GM23338 (cell line): ENCODE data around the gene SORCS2. TPM values are rescaled to one million over a fixed set of nuclear protein-coding genes. Genes with fewer than 3 reads are reported as not detected.

ENCODE experiments used
- ATAC-seq: fragments of 200-7000 bp; cut with Tn5 transposase; 3 replicates; pipeline ENCODE4 v1.9.1; 2020
- DNase-seq: peaks from one replicate; pipeline ENCODE4 v3.0.0-alpha.2; 2015; ENCODE audit warnings: low spot score
- H2AFZ ChIP-seq: fragments of 200-600 bp; sonication (generic); 2 replicates; pipeline ENCODE4 v1.8.0; 2016; ENCODE audit warnings: antibody characterized with exemption, mild to moderate bottlenecking, moderate library complexity
- H3F3A ChIP-seq: fragments of 200-600 bp; sonication (generic); replicated peaks from 2 replicates; pipeline ENCODE4 v1.8.0; 2017; ENCODE audit warnings: antibody characterized with exemption, mixed run types, low read depth
- H3K27ac ChIP-seq: fragments of 200-600 bp; sonication (generic); 2 replicates; pipeline ENCODE4 v1.6.1; 2016; ENCODE audit warnings: low read depth
- H3K27me3 ChIP-seq: fragments of 200-600 bp; sonication (generic); 2 replicates; pipeline ENCODE4 v1.8.0; 2016; ENCODE audit warnings: mild to moderate bottlenecking, mixed run types, moderate library complexity; ENCODE audit not compliant: insufficient read depth
- H3K36me3 ChIP-seq: fragments of 200-600 bp; sonication (generic); 2 replicates; pipeline ENCODE4 v1.8.0; 2016; ENCODE audit warnings: mild to moderate bottlenecking; ENCODE audit not compliant: insufficient read depth
- H3K4me1 ChIP-seq: fragments of 200-600 bp; sonication (generic); 2 replicates; pipeline ENCODE4 v1.8.0; 2016; ENCODE audit warnings: mild to moderate bottlenecking, moderate library complexity; ENCODE audit not compliant: insufficient read depth
- H3K4me2 ChIP-seq: fragments of 200-600 bp; sonication (generic); 2 replicates; pipeline ENCODE4 v1.7.1; 2017; ENCODE audit warnings: mixed run types
- H3K4me3 ChIP-seq: fragments of 200-600 bp; sonication (generic); 2 replicates; pipeline ENCODE4 v1.6.1; 2016; ENCODE audit warnings: mixed run types
- H3K79me2 ChIP-seq: fragments of 200-600 bp; sonication (generic); replicated peaks from 2 replicates; pipeline ENCODE4 v1.8.0; 2017; ENCODE audit warnings: mild to moderate bottlenecking; ENCODE audit not compliant: insufficient read depth
- H3K9me2 ChIP-seq: fragments of 200-600 bp; sonication (generic); 2 replicates; pipeline ENCODE4 v1.8.0; 2017; ENCODE audit not compliant: insufficient read depth
- H4K20me1 ChIP-seq: fragments of 200-600 bp; sonication (generic); replicated peaks from 2 replicates; pipeline ENCODE4 v1.8.0; 2017; ENCODE audit warnings: mild to moderate bottlenecking; ENCODE audit not compliant: insufficient read depth
- H3K27ac Mint-ChIP-seq: 2 replicates; pipeline ENCODE4 v1.8.0; 2020; ENCODE audit warnings: inconsistent platforms, mild to moderate bottlenecking, moderate library complexity, mixed read lengths
- H3K27me3 Mint-ChIP-seq: 3 replicates; pipeline ENCODE4 v1.8.0; 2022; ENCODE audit warnings: low read depth, mild to moderate bottlenecking, moderate library complexity, mixed read lengths, inconsistent platforms; ENCODE audit not compliant: insufficient read depth, poor library complexity
- H3K36me3 Mint-ChIP-seq: 3 replicates; pipeline ENCODE4 v1.8.0; 2021; ENCODE audit warnings: low read depth, mild to moderate bottlenecking, inconsistent platforms, moderate library complexity, mixed read lengths
- H3K4me1 Mint-ChIP-seq: 3 replicates; pipeline ENCODE4 v1.8.0; 2020; ENCODE audit warnings: mild to moderate bottlenecking, inconsistent platforms, mixed read lengths
- H3K4me3 Mint-ChIP-seq: 3 replicates; pipeline ENCODE4 v1.8.0; 2021; ENCODE audit warnings: moderate library complexity, mild to moderate bottlenecking, inconsistent platforms, mixed read lengths
- H3K9me3 Mint-ChIP-seq: 3 replicates; pipeline ENCODE4 v1.8.0; 2020; ENCODE audit warnings: moderate library complexity, mild to moderate bottlenecking, inconsistent platforms, mixed read lengths
- EZH2 ChIP-seq: fragments of 200-600 bp; sonication (generic); IDR thresholded peaks from one replicate; pipeline ENCODE4 v1.8.0; 2017; ENCODE audit warnings: antibody characterized with exemption, mild to moderate bottlenecking, low read depth; ENCODE audit not compliant: unreplicated experiment
- REST ChIP-seq: IDR thresholded peaks from one replicate; pipeline ENCODE4 v1.6.1; 2018; ENCODE audit warnings: antibody characterized with exemption; ENCODE audit not compliant: unreplicated experiment
- ZNF114 ChIP-seq: fragments of 250-450 bp; sonication (Bioruptor Pico); IDR thresholded peaks from 2 replicates; pipeline ENCODE4 v1.5.0; 2020; ENCODE audit warnings: mild to moderate bottlenecking, moderate library complexity
- ZNF331 ChIP-seq: fragments of 250-450 bp; sonication (Bioruptor Pico); IDR thresholded peaks from 2 replicates; pipeline ENCODE4 v1.5.0; 2020; ENCODE audit warnings: low read depth, mild to moderate bottlenecking, moderate library complexity
- ZNF462 ChIP-seq: fragments of 250-450 bp; sonication (Bioruptor Pico); IDR thresholded peaks from 2 replicates; pipeline ENCODE4 v1.5.0; 2020; ENCODE audit warnings: mild to moderate bottlenecking, moderate library complexity
- microRNA-seq: library from miRNA; unstranded; fragments of <30 nt; microRNA quantifications from one replicate; pipeline ENCODE4, GENCODE V29; 2017
- polyA plus RNA-seq: library from polyadenylated mRNA; unstranded; fragments of >200 nt; fragmentation: Nextera tagmentation; extraction: Ambion mirVana; gene quantifications from 2 replicates; pipeline ENCODE4 v1.2.1, GENCODE V29; 2016
- small RNA-seq: library from RNA; depleted of rRNA; stranded (forward); fragments of <200 nt; gene quantifications from one replicate; pipeline ENCODE3, GENCODE V24; 2014; ENCODE audit warnings: low replicate concordance
- total RNA-seq: library from RNA; depleted of rRNA; stranded (reverse); fragments of >200 nt; shearing (Covaris generic); gene quantifications from 2 replicates; pipeline ENCODE4 v1.2.3, GENCODE V29; 2014; rRNA removed

SORCS2 gene
- total and polyA plus RNA-seq, 2 experiments from 2014 or later, result 0.47 to 2.4 TPM

GRCh38 chr4:7790999-7791398 lies 598.7 kb downstream of the SORCS2 start:
- Mint-ChIP-seq H3K4me1 (no peaks in the 10 kb centered on the region), H3K27ac (no peak overlapping the region), H3K4me3 (no peak overlapping the region), H3K9me3 (no peaks in the 10 kb centered on the region), H3K36me3 (peaks cover 3% of the 10 kb centered on the region; the same call in 1 of the 3 replicates), H3K27me3 (no peaks in the 10 kb centered on the region)
- no peaks in the 10 kb centered on the region for H3F3A ChIP-seq
- H2AFZ ChIP-seq, result no peak overlapping the region
- ATAC-seq (no peak), DNase-seq (no peak)
- H4K20me1 ChIP-seq, result 0 out of 2 replicates have a peak, but pooled peaks cover 3% of the 10 kb centered on the region
- TF ChIP-seq EZH2 (no peak), ZNF462 (CRISPR knock-in tag) (no peak), ZNF114 (CRISPR knock-in tag) (no peak), ZNF331 (CRISPR knock-in tag) (no peak), REST (no peak)
- H3K4me2 ChIP-seq, result no peak overlapping the region
- no peaks in the 10 kb centered on the region for H3K4me1 ChIP-seq
- no peak overlapping the region for H3K4me3 ChIP-seq
- no peaks in the 10 kb centered on the region for H3K9me2 ChIP-seq
- no peaks in the 10 kb centered on the region for H3K27me3 ChIP-seq
- H3K79me2 ChIP-seq, result no peaks in the 10 kb centered on the region
- no peak overlapping the region for H3K27ac ChIP-seq
- no peaks in the 10 kb centered on the region; the same call in 1 of the 2 replicates for H3K36me3 ChIP-seq

Small RNA genes lying within 50 kb of the gene (microRNA-seq; reads per million reads assigned to microRNA genes)
- gene MIR4274 (not detected), gene MIR4798 (not detected)

Small RNA genes lying within 50 kb of the gene (small RNA-seq; reads per million reads assigned to genes)
- not detected for gene MIR4274
- gene MIR4798, result not detected

Other genes starting within 250 kb of the SORCS2 start
- gene TADA2B, start 149.2 kb upstream of the SORCS2 start, total RNA-seq, result 11.4 and 12.0 TPM in 2 replicates
- 3.0 and 3.6 TPM in 2 replicates for gene TADA2B, start 149.2 kb upstream of the SORCS2 start, polyA plus RNA-seq
- gene GRPEL1, start 124.5 kb upstream of the SORCS2 start, total RNA-seq, result 27.4 and 27.6 TPM in 2 replicates
- 108 and 112 TPM in 2 replicates for gene GRPEL1, start 124.5 kb upstream of the SORCS2 start, polyA plus RNA-seq
- not detected in 2 replicates for gene PSAPL1, start 242.4 kb downstream of the SORCS2 start, total RNA-seq
- not detected in 2 replicates for gene PSAPL1, start 242.4 kb downstream of the SORCS2 start, polyA plus RNA-seq